ENCODE data around the gene RPP38.

RPP38 gene, protein sequence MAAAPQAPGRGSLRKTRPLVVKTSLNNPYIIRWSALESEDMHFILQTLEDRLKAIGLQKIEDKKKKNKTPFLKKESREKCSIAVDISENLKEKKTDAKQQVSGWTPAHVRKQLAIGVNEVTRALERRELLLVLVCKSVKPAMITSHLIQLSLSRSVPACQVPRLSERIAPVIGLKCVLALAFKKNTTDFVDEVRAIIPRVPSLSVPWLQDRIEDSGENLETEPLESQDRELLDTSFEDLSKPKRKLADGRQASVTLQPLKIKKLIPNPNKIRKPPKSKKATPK

DNA sequence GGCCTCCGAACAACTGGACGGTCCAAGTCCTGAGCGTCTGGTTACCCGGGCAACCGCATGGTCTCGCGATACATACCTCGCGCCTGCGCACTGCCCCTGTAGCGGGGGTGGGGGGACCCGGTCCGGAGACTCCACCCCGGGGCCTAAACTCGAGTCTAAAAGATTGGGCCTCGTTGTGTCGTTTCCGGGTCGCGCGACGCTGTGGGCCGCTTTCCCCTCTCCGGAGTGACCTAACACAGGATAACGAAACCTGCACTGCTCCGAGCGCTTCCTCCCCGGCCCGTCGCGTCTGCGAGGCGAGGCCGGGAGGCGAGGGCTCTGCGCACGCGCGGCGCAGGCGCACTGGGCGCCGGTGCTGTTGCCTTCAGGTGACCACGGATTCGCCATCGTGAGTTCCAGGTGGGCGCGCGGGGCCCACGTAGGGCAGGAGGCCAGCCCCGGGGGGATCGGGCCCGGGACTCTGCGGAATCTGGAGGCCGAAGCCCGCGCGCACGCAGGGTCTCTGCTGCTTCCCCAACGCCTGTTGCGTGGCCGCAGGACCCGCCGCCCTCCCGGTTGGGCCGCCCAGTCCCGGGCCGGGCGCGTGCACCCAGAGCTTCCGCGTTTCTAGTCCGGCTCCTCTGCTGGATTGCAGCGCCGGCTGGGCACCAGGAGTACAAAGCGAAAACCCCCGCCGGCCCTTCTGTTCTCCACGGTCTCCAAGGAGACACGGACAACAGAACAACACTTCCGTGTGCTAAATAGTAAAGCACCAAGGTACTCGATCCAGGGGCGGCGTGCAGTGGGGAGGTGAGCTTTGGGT is at the start of gene RPP38:
Gene RPP38 (plus strand): TSS at position 345 of the 802 bp plus-strand sequence. CDS start 5,960 bp downstream, outside the sequence.
- peaks cover under 1% of the 10 kb centered on the region for H3K27me3 ChIP-seq (ENCODE audit: control insufficient read depth, insufficient read depth, low read length)
- peak within 1 kb of the TSS; percentile 93 for H3K9ac ChIP-seq (ENCODE audit: low read length)
- no peaks in the 10 kb centered on the region for H3K36me3 ChIP-seq (ENCODE audit: control insufficient read depth, insufficient read depth, low read length)
- peak within 1 kb of the TSS; percentile 64 for H3K4me3 ChIP-seq (ENCODE audit: low read length)
- peaks cover 15% of the 10 kb centered on the region for H3K4me1 ChIP-seq (ENCODE audit: control insufficient read depth, insufficient read depth, low read length)
- H3K9me3 ChIP-seq (ENCODE audit: control insufficient read depth, low read length), result no peaks in the 10 kb centered on the region

- H3K9ac ChIP-seq (ENCODE audit: low read length), result no peak overlapping the region
- no peaks in the 10 kb centered on the region for H3K4me1 ChIP-seq (ENCODE audit: control insufficient read depth, insufficient read depth, low read length)
- H3K4me3 ChIP-seq (ENCODE audit: low read length), result no peak overlapping the region
- no peaks in the 10 kb centered on the region for H3K9me3 ChIP-seq (ENCODE audit: control insufficient read depth, low read length)
- H3K27me3 ChIP-seq (ENCODE audit: control insufficient read depth, insufficient read depth, low read length), result no peaks in the 10 kb centered on the region
- no peaks in the 10 kb centered on the region for H3K36me3 ChIP-seq (ENCODE audit: control insufficient read depth, insufficient read depth, low read length)
Measured at GRCh38 chr10:15049533-15049932, 47.6 kb upstream of the RPP38 start.

- Histone ChIP-seq H3K4me3 (ENCODE audit: low read length) (no peak overlapping the region), H3K9ac (ENCODE audit: low read length) (no peak overlapping the region), H3K27me3 (ENCODE audit: control insufficient read depth, insufficient read depth, low read length) (no peaks in the 10 kb centered on the region), H3K9me3 (ENCODE audit: control insufficient read depth, low read length) (no peaks in the 10 kb centered on the region), H3K36me3 (ENCODE audit: control insufficient read depth, insufficient read depth, low read length) (no peaks in the 10 kb centered on the region), H3K4me1 (ENCODE audit: control insufficient read depth, insufficient read depth, low read length) (no peaks in the 10 kb centered on the region)
Measured at GRCh38 chr10:15052121-15052520, 45.0 kb upstream of the RPP38 start.

DNA sequence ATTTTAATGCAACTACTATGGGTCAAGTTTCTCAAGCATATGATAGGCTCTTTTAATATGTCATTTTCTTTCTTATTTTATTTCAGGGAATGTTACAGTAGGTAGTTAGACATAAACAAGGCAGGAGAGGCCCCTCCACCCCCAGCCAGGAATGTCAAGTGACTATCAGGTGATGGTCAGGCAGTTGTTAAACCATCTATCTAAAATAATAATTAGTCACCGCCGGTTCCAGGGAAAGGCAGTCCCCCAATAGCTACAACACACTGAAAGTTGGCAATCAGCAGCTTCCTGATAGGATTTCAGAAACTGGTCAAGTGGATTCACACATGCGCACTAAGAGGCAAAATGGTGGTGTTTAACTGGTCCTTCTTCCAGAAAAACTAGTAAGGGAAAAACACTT is 44.1 kb upstream of the RPP38 start:
- Histone ChIP-seq H3K27me3 (ENCODE audit: control insufficient read depth, insufficient read depth, low read length) (no peaks in the 10 kb centered on the region), H3K9me3 (ENCODE audit: control insufficient read depth, low read length) (no peaks in the 10 kb centered on the region), H3K36me3 (ENCODE audit: control insufficient read depth, insufficient read depth, low read length) (no peaks in the 10 kb centered on the region), H3K4me1 (ENCODE audit: control insufficient read depth, insufficient read depth, low read length) (no peaks in the 10 kb centered on the region), H3K9ac (ENCODE audit: low read length) (no peak overlapping the region), H3K4me3 (ENCODE audit: low read length) (no peak overlapping the region)

DNA sequence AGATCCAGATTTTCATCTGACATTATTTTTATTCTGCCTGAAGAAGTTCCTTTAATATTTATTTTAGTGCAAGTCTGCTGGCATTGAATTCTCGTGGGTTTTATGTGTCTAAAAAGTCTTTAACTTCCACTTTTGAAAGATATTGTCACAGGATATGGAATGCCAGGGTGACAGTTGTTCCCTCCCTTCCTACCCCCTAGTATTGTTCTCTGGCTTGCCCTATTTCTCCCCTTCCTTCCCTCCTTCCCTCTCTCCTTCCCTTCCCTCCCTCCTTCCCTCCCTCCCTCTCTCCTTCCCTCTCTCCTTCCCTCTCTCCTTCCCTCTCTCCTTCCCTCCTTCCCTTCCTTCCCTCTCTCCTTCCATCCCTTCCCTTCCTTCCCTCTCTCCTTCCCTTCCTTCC is 38.5 kb upstream of the RPP38 start:
- Histone ChIP-seq H3K9me3 (ENCODE audit: control insufficient read depth, low read length) (no peaks in the 10 kb centered on the region), H3K36me3 (ENCODE audit: control insufficient read depth, insufficient read depth, low read length) (no peaks in the 10 kb centered on the region), H3K27me3 (ENCODE audit: control insufficient read depth, insufficient read depth, low read length) (no peaks in the 10 kb centered on the region), H3K4me1 (ENCODE audit: control insufficient read depth, insufficient read depth, low read length) (no peaks in the 10 kb centered on the region), H3K4me3 (ENCODE audit: low read length) (no peak overlapping the region), H3K9ac (ENCODE audit: low read length) (no peak overlapping the region)

GRCh38 chr10:15059914-15060313 is 37.2 kb upstream of the RPP38 start:
- Histone ChIP-seq H3K36me3 (ENCODE audit: control insufficient read depth, insufficient read depth, low read length) (no peaks in the 10 kb centered on the region), H3K4me1 (ENCODE audit: control insufficient read depth, insufficient read depth, low read length) (no peaks in the 10 kb centered on the region), H3K27me3 (ENCODE audit: control insufficient read depth, insufficient read depth, low read length) (no peaks in the 10 kb centered on the region), H3K9ac (ENCODE audit: low read length) (no peak overlapping the region), H3K4me3 (ENCODE audit: low read length) (no peak overlapping the region), H3K9me3 (ENCODE audit: control insufficient read depth, low read length) (no peaks in the 10 kb centered on the region)

GRCh38 chr10:15060638-15061037 is 36.5 kb upstream of the RPP38 start:
- Histone ChIP-seq H3K27me3 (ENCODE audit: control insufficient read depth, insufficient read depth, low read length) (no peaks in the 10 kb centered on the region), H3K4me3 (ENCODE audit: low read length) (no peak overlapping the region), H3K36me3 (ENCODE audit: control insufficient read depth, insufficient read depth, low read length) (no peaks in the 10 kb centered on the region), H3K9me3 (ENCODE audit: control insufficient read depth, low read length) (no peaks in the 10 kb centered on the region), H3K9ac (ENCODE audit: low read length) (no peak overlapping the region), H3K4me1 (ENCODE audit: control insufficient read depth, insufficient read depth, low read length) (no peaks in the 10 kb centered on the region)

GRCh38 chr10:15067154-15067553 is 30.0 kb upstream of the RPP38 start:
- no peaks in the 10 kb centered on the region for H3K9me3 ChIP-seq (ENCODE audit: control insufficient read depth, low read length)
- H3K27me3 ChIP-seq (ENCODE audit: control insufficient read depth, insufficient read depth, low read length), result no peaks in the 10 kb centered on the region
- no peak overlapping the region for H3K4me3 ChIP-seq (ENCODE audit: low read length)
- H3K4me1 ChIP-seq (ENCODE audit: control insufficient read depth, insufficient read depth, low read length), result no peaks in the 10 kb centered on the region
- H3K36me3 ChIP-seq (ENCODE audit: control insufficient read depth, insufficient read depth, low read length), result no peaks in the 10 kb centered on the region
- H3K9ac ChIP-seq (ENCODE audit: low read length), result no peak overlapping the region

DNA sequence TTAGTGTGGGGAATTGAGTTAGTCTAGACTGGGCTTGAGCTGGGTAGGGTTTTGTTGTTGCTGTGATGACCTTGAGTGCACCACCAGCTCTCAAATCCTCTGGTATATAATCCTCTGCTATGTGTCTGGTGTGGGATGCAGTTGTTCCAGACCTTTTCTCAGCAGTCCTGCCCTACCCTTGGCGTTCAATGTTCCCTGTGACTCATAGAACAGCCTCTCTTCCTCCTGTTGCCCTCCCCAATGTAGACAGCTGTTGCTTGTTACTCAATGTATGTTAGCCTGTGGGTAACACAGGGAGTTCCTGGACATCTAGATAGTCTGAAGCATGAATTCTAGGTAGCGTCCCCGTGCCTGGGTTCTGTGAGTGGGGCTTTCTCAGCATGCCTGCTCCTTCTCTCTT is 28.4 kb upstream of the RPP38 start:
- no peaks in the 10 kb centered on the region for H3K27me3 ChIP-seq (ENCODE audit: control insufficient read depth, insufficient read depth, low read length)
- no peaks in the 10 kb centered on the region for H3K36me3 ChIP-seq (ENCODE audit: control insufficient read depth, insufficient read depth, low read length)
- H3K9me3 ChIP-seq (ENCODE audit: control insufficient read depth, low read length), result no peaks in the 10 kb centered on the region
- no peaks in the 10 kb centered on the region for H3K4me1 ChIP-seq (ENCODE audit: control insufficient read depth, insufficient read depth, low read length)
- no peak overlapping the region for H3K4me3 ChIP-seq (ENCODE audit: low read length)
- no peak overlapping the region for H3K9ac ChIP-seq (ENCODE audit: low read length)

- Histone ChIP-seq H3K9ac (ENCODE audit: low read length) (no peak overlapping the region), H3K9me3 (ENCODE audit: control insufficient read depth, low read length) (no peaks in the 10 kb centered on the region), H3K4me3 (ENCODE audit: low read length) (no peak overlapping the region), H3K4me1 (ENCODE audit: control insufficient read depth, insufficient read depth, low read length) (no peaks in the 10 kb centered on the region), H3K27me3 (ENCODE audit: control insufficient read depth, insufficient read depth, low read length) (no peaks in the 10 kb centered on the region), H3K36me3 (ENCODE audit: control insufficient read depth, insufficient read depth, low read length) (no peaks in the 10 kb centered on the region)
Measured at GRCh38 chr10:15069230-15069629, 27.9 kb upstream of the RPP38 start.

DNA sequence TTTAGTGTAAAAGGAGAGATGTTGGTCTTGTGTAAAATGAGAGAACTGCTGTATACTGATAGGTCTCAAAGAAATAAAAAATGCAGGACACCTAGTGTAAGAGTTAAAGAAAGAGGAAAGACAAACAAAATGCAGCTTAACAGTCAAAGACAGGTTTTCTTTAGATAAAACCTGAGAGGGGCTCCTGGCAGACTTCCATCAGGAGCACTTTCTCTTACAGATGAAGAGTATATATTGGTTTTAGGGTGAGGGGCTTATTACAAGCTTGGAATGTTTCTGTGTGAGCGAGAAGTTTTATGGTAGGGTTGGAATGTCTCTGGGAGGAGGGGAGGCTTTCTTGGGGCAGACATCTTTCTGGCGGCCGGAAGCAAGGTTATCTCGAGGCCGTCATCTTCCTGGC is 24.8 kb upstream of the RPP38 start:
- Histone ChIP-seq H3K9ac (ENCODE audit: low read length) (no peak overlapping the region), H3K4me1 (ENCODE audit: control insufficient read depth, insufficient read depth, low read length) (no peaks in the 10 kb centered on the region), H3K4me3 (ENCODE audit: low read length) (no peak overlapping the region), H3K9me3 (ENCODE audit: control insufficient read depth, low read length) (no peaks in the 10 kb centered on the region), H3K36me3 (ENCODE audit: control insufficient read depth, insufficient read depth, low read length) (no peaks in the 10 kb centered on the region), H3K27me3 (ENCODE audit: control insufficient read depth, insufficient read depth, low read length) (no peaks in the 10 kb centered on the region)

DNA sequence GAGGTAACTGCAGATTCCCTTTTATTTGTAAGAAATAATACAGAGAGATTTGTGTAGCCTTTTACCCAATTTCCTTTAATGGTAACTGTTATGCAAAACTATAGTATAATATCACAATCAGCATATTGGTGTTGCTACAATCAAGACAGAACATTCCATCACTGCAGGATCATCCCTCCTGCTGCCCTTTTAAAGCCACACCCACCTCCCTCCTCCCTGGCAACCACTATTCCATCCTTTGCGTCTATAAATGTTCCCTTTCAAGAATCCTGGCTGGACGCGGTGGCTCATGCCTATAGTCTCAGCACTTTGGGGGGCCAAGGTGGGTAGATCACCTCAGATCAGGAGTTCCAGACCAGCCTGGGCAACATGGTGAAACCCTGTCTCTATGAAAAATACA is 21.7 kb upstream of the RPP38 start:
- no peak overlapping the region for H3K4me3 ChIP-seq (ENCODE audit: low read length)
- no peak overlapping the region for H3K9ac ChIP-seq (ENCODE audit: low read length)
- no peaks in the 10 kb centered on the region for H3K36me3 ChIP-seq (ENCODE audit: control insufficient read depth, insufficient read depth, low read length)
- H3K9me3 ChIP-seq (ENCODE audit: control insufficient read depth, low read length), result no peaks in the 10 kb centered on the region
- no peaks in the 10 kb centered on the region for H3K27me3 ChIP-seq (ENCODE audit: control insufficient read depth, insufficient read depth, low read length)
- no peaks in the 10 kb centered on the region for H3K4me1 ChIP-seq (ENCODE audit: control insufficient read depth, insufficient read depth, low read length)
